ENCODE data around the gene DLG2. TPM values are rescaled to one million over a fixed set of nuclear protein-coding genes. Genes with fewer than 3 reads are reported as not detected.

Gene DLG2
- total and polyA plus RNA-seq, 2 donors (not counting 3 experiments of a cell fraction or from before 2014, with no cell fraction given) = 0.15 to 1.1 TPM

GRCh38 chr11:84261707-84262106 is 1365.4 kb downstream of the DLG2 start:
- ChIA-PET CTCF (no interaction called here), POLR2A (no interaction called here)
- Histone ChIP-seq H3K4me1 (ENCODE audit: control insufficient read depth, extremely low read depth, insufficient read depth, low read length) (no peaks in the 10 kb centered on the region), H3K9ac (replicated peaks; ENCODE audit: extremely low read depth, insufficient read depth, low read length) (no peak overlapping the region), H3K9me1 (replicated peaks; ENCODE audit: control insufficient read depth, extremely low read depth, insufficient read depth, low read length) (no peaks in the 10 kb centered on the region), H3K36me3 (ENCODE audit: control insufficient read depth in 2 of 2, extremely low read depth in 1 of 2, insufficient read depth in 2 of 2, low read length in 2 of 2) (no peaks in the 10 kb centered on the region), H3K4me2 (ENCODE audit: insufficient read depth, low read length) (no peak overlapping the region), H3K4me3 (replicated peaks in 1 of 3; ENCODE audit: insufficient read depth in 1 of 3, low read depth in 1 of 3, low read length in 3 of 3) (no peak overlapping the region), H3K79me2 (ENCODE audit: control insufficient read depth, insufficient read depth, low read length) (no peaks in the 10 kb centered on the region), H3K9me3 (replicated peaks; ENCODE audit: control insufficient read depth, insufficient read depth, low read length) (peaks cover 4% of the 10 kb centered on the region), H2AFZ (ENCODE audit: low read depth, low read length) (no peak overlapping the region), H4K20me1 (replicated peaks; ENCODE audit: control insufficient read depth, extremely low read depth, insufficient read depth, low read length) (no peaks in the 10 kb centered on the region), H3K27me3 (ENCODE audit: control insufficient read depth in 2 of 2, insufficient read depth in 2 of 2, low read length in 2 of 2) (no peaks in the 10 kb centered on the region), H3K27ac (ENCODE audit: insufficient read depth, low read depth, low read length) (no peak overlapping the region)
- DNase-seq (ENCODE audit: low read depth, low spot score) (no peak), FAIRE-seq (no peak)
- no peak for TF ChIP-seq FOS (IDR thresholded peaks at IDR 0.05; ENCODE audit: borderline replicate concordance, insufficient read depth, low read length)
- TF ChIP-seq POLR2AphosphoS5 (IDR thresholded peaks at IDR 0.05; ENCODE audit: insufficient read depth, low read depth, low read length) = no peak
- TF ChIP-seq, protein P1, sequence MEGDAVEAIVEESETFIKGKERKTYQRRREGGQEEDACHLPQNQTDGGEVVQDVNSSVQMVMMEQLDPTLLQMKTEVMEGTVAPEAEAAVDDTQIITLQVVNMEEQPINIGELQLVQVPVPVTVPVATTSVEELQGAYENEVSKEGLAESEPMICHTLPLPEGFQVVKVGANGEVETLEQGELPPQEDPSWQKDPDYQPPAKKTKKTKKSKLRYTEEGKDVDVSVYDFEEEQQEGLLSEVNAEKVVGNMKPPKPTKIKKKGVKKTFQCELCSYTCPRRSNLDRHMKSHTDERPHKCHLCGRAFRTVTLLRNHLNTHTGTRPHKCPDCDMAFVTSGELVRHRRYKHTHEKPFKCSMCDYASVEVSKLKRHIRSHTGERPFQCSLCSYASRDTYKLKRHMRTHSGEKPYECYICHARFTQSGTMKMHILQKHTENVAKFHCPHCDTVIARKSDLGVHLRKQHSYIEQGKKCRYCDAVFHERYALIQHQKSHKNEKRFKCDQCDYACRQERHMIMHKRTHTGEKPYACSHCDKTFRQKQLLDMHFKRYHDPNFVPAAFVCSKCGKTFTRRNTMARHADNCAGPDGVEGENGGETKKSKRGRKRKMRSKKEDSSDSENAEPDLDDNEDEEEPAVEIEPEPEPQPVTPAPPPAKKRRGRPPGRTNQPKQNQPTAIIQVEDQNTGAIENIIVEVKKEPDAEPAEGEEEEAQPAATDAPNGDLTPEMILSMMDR (IDR thresholded peaks at IDR 0.05; ENCODE audit: extremely low read depth in 1 of 2, insufficient read depth in 1 of 2, low read depth in 1 of 2, low read length in 2 of 2) = no peak
- TF ChIP-seq, protein P2, sequence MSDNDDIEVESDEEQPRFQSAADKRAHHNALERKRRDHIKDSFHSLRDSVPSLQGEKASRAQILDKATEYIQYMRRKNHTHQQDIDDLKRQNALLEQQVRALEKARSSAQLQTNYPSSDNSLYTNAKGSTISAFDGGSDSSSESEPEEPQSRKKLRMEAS (IDR thresholded peaks at IDR 0.05; ENCODE audit: insufficient read depth, insufficient read length) = no peak
- TF ChIP-seq EZH2 (IDR thresholded peaks at IDR 0.05; ENCODE audit: borderline replicate concordance, low read depth, low read length, severe bottlenecking) = no peak
- TF ChIP-seq POLR2A (IDR thresholded peaks at IDR 0.05; ENCODE audit: low read depth, low read length) = no peak
- no peak for TF ChIP-seq MYC (IDR thresholded peaks at IDR 0.05; ENCODE audit: low read depth, low read length)
- no peak for TF ChIP-seq GATA2 (IDR thresholded peaks at IDR 0.05; ENCODE audit: insufficient read depth, insufficient read length, low read depth, low read length)
- no peak for TF ChIP-seq JUN (IDR thresholded peaks at IDR 0.05; ENCODE audit: borderline replicate concordance, insufficient read depth, insufficient read length, low read depth)
- intact Hi-C loops (cut with micrococcal nuclease) (no loop called here), dilution Hi-C loops (cut with MboI; ENCODE audit: extremely low pct_ligation_motif_present, low sequenced_read_pairs) (no loop called here)
- no TSS peak for BruUV-seq (replicated peaks)
